Breast epithelium (tissue), 3 donors: ENCODE data around the gene COX5B.

Experiments
- POLR2A ChIP-seq: fragments of 450-650 bp; IDR thresholded peaks from one replicate; pipeline ENCODE4 v1.6.1; 2016; ENCODE audit warnings: antibody characterized with exemption, mild to moderate bottlenecking, moderate library complexity
- POLR2AphosphoS5 ChIP-seq, 3 donors: sonication (generic); formaldehyde crosslinking; IDR thresholded peaks; one replicate each; pipeline ENCODE4 v1.6.1; 2017; ENCODE audit warnings: antibody characterized with exemption in 3 of 3

DNA sequence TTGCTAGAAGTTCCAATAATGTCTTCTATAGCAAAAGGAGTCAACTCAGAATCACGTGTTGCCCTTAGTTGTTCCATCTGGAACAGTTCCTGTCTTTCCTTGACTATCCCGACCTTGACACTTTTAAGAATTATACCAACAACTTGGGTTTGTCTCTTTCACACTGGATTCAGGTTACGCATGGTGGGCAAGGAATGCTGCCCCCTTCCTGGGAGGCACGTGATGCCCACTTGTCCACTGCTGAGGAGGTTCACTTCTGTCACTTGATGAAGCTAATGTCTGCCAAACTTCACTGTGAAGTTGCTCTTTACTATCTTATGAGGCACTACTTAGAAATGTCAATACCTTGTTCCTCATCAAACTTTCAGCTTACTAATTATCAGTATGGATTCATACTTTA is 5.3 kb downstream of the COX5B start:
- TF ChIP-seq POLR2AphosphoS5 (IDR thresholded peaks at IDR 0.05) (no peak), POLR2A (no peak)
